MG63 (cell line): ENCODE results near the gene DNAJC5G. TPM values are rescaled to one million over a fixed set of nuclear protein-coding genes. Genes with fewer than 3 reads are reported as not detected.
"Not testable (repeated sequence)": the region's sequence is repeated elsewhere in the genome, so short reads cannot be mapped to it uniquely, and the experiment has no call there.

Experiments
- DNase-seq: peaks from one replicate; pipeline ENCODE4 v3.0.0-alpha.2; 2020
- H3K27me3 ChIP-seq: fragments of 250-450 bp; sonication (Bioruptor Pico); 2 replicates; pipeline ENCODE4 v1.5.1; 2020; ENCODE audit warnings: mild to moderate bottlenecking, moderate library complexity
- H3K36me3 ChIP-seq: fragments of 250-450 bp; sonication (Bioruptor Pico); 2 replicates; pipeline ENCODE4 v1.5.1; 2020; ENCODE audit warnings: mild to moderate bottlenecking, moderate library complexity
- H3K4me3 ChIP-seq: fragments of 250-450 bp; sonication (Bioruptor Pico); 2 replicates; pipeline ENCODE4 v1.5.1; 2020; ENCODE audit warnings: mild to moderate bottlenecking, moderate library complexity
- H3K9me3 ChIP-seq: fragments of 250-450 bp; sonication (Bioruptor Pico); 2 replicates; pipeline ENCODE4 v1.5.1; 2020; ENCODE audit warnings: mild to moderate bottlenecking, moderate library complexity
- total RNA-seq: library from RNA; depleted of rRNA; stranded (reverse); fragments of >200 nt; shearing (Covaris generic); gene quantifications from 2 replicates; pipeline ENCODE4 v1.2.3, GENCODE V29; 2014; ENCODE audit warnings: low replicate concordance

DNAJC5G gene
- total RNA-seq, 1 experiment from 2014 or later = not detected

DNA sequence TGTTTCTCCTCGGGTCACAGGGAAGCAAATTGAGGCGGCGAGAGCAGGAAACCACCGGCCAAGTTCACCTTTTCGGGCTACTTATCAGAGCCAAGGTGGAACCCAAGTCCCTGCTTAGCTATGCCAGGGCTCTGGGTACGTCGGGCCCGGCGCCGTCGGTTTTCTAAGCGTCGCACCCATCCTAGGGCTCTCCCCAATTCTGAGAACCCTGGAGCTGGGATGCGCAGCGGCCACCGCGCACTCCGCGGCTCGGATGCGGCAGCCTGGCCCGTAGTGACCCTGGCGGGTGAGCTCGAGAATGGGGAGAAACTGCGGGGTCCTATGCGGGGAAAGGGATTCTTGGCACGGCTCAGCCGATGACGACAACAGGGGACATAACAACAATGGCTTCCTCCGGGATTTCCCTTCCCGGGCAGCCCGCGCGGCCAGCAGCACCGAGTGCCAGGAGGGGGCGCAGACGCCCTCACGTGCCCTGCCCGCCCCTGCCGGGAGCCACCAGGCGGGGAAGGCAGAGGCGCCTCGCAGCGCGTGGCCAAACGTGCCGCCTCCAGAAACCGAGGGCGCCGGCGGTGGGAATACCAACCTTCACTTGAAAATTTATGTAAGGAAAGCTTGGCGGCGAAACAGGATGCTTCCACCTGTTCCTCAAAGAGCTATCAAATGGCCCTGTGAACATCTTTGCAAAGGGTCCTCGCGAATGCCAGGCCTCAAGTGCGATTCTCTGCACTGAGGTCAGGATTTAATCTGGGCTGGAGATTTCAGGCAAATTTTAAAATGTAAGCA, 10.3 kb upstream of the DNAJC5G start:
- H3K9me3 ChIP-seq = no peaks in the 10 kb centered on the region
- peak overlapping the region; percentile 17; the same call in 1 of the 2 replicates for H3K4me3 ChIP-seq
- DNase-seq = peak; percentile 58
- no peaks in the 10 kb centered on the region for H3K36me3 ChIP-seq
- peaks cover 45% of the 10 kb centered on the region for H3K27me3 ChIP-seq

DNA sequence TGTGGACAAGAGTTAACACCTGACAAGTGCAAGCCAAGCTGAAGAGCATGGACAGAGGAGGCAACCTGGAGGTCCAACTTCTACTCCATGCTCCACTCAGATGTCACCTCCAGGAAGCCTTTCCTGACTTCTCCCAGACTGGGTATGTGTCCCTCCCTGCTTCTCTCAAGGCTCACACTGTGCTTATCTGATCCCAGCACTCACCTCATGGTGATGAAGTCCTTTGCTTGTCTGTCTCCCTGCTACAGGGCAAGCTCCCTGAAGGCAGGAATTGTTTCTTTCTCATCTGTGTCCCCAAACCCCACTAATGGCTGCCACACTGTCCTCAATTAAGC, 9.7 kb upstream of the DNAJC5G start:
- Histone ChIP-seq H3K36me3 (no peaks in the 10 kb centered on the region), H3K4me3 (no peak overlapping the region), H3K9me3 (no peaks in the 10 kb centered on the region), H3K27me3 (peaks cover 45% of the 10 kb centered on the region)
- DNase-seq = no peak

DNA sequence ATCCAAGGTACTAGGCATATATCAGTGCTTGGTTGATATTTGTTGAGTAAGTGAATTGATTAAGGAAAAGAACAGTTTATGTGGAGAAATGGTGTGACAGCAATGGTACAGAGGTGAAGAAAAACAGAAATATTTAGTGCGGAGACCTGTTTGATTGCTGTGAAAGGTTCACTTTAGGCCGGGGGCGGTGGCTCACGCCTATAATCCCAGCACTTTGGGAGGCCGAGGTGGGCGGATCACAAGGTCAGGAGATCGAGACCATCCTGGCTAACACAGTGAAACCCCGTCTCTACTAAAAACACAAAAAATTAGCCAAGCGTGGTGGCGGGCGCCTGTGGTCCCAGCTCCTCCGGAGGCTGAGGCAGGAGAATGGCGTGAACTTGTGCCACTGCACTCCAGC, 6.9 kb upstream of the DNAJC5G start:
- not testable (repeated sequence) for DNase-seq, H3K9me3 ChIP-seq, H3K36me3 ChIP-seq, H3K4me3 ChIP-seq
- H3K27me3 ChIP-seq = peaks cover 24% of the 10 kb centered on the region

DNA sequence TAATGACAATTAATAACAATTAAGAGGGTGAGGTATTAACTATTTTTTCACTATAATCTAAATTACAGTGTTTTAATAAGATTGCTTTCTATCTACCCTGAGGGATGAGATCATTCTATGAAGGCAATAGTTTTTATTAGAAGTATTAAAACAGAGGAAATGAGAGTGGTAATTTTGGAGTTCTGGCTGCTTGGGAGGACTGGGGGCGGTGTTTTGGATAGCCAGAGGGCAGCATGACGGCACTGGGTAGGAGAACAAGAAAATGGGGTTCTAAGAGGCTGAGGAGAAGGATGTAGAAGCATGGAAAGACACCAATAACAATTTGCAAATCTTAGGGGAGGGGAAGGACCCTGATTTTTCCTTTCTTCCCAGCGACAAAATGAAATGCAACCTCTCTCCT, 5.1 kb upstream of the DNAJC5G start:
- H3K4me3 ChIP-seq = no peak overlapping the region
- H3K36me3 ChIP-seq = no peaks in the 10 kb centered on the region
- DNase-seq = no peak
- H3K27me3 ChIP-seq = peaks cover 6% of the 10 kb centered on the region
- H3K9me3 ChIP-seq = no peaks in the 10 kb centered on the region

DNA sequence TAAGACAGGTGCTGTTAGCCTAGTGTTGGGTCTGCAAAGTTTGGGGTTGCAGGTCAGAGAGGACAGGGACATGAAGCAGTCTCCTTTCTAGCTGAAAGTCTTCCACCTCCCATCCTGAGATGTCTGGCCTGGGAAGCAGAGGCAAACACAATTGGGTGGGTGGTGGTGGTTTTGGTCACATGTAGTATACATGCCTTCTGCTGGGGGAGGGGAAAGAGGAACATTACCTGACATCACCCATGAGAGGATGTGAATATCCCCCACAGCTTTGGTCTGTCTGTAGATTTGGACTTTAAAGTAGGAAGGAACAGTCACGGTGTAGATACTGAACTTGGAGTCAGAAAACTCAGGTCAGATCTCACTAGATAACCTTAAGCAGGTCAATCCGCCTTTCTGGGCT, 4.6 kb upstream of the DNAJC5G start:
- Histone ChIP-seq H3K27me3 (peaks cover under 1% of the 10 kb centered on the region; the same call in 1 of the 2 replicates), H3K36me3 (no peaks in the 10 kb centered on the region), H3K4me3 (no peak overlapping the region), H3K9me3 (no peaks in the 10 kb centered on the region)
- DNase-seq = no peak

DNA sequence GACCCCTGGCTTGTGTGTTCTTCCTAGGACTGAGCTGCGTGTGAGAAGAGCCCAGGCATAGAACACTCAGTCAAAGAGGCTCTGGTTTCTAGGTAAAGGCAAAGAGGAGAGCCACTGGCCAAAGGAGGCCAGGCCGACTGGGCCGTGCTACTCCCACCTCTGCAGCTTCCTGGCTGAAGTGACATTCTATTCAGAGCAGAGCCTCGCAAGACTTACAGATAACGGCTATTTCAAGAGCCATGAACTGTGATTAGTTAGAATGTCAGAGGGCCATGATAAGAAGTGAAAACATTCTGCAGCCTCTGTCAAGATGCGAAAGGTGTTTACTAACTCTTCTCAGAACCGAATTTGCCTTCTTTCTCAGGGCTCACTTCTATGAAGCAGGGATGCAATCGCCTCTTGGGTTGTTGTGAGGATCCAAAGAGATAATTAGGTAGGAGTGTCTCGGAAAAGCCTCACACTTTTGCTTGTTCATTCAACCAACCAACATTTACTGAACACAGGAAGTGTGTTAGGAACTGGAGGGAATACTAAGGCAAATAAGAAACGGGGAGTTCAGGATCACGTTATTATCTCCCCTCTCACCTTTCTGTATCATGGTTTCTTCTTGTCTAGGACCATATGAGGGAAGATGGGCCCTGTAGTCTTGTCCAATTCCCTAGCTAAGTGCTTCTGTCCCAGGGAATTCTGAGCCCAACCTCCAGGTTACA, 3.4 kb upstream of the DNAJC5G start:
- Histone ChIP-seq H3K9me3 (no peaks in the 10 kb centered on the region), H3K27me3 (no peaks in the 10 kb centered on the region), H3K36me3 (no peaks in the 10 kb centered on the region), H3K4me3 (no peak overlapping the region)
- no peak for DNase-seq

DNA sequence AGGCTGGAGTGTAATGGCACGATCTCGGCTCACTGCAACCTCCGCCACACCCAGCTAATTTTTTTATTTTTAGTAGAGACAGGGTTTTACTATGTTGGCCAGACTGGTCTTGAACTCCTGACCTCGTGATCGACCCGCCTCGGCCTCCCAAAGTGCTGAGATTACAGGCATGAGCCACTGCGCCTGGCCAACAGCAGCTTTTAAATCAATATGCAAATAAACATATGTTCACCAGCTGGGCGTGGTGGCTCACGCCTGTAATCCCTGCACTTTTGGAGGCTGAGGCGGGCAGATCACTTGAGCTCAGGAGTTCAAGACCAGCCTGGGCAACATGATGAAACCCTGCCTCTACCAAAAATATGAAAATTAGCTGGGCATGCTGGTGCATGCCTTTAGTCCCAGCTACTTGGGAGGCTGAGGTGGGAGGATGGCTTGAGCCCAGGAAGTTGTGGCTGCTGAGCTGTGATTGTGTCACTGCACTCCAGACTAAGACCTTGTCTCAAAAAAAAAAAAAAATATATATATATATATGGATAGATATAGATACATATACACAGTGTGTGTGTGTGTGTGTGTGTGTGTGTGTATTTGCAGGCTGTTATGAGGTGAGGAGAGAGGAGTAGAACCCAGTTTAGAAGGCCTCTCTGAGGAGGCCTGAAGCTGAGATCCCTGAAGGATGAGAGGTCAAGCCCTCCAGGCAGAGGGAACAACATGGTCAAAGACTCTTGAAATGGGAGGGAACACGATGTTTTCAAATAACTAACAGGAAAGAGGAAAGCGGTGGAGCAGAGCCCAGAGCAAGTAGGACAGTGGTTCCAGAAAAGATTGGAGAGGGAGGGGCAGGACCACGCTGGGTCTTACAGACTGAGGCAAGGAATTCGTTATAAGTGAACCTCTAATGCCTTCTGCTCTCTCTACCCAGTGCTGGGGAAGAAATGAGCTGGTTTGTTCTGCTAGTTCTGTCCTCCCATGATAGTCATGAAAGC, 2.4 kb upstream of the DNAJC5G start:
- not testable (repeated sequence) for DNase-seq, H3K9me3 ChIP-seq, H3K36me3 ChIP-seq, H3K4me3 ChIP-seq, H3K27me3 ChIP-seq

DNA sequence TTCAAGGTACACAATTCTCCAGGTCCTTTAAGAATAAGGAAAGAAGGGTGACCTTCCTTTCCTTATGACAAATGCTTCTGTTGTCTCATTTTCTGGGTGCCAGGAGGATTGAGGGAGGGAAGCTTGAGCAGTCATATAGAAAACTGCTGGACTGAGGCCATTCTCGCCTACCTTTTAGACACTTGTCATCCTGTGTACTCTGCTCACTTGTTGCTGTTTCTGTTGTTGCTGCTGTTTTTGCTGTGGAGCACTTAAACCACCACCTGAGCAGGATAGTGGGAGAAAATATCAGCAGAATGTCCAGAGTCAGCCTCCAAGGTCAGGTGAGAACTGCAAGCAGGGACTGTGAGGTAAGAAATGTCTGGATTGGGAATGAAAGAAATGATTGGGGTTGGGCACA, 2.8 kb downstream of the DNAJC5G start:
- H3K27me3 ChIP-seq = no peaks in the 10 kb centered on the region
- no peak for DNase-seq
- no peaks in the 10 kb centered on the region for H3K9me3 ChIP-seq
- H3K36me3 ChIP-seq = no peaks in the 10 kb centered on the region
- no peak overlapping the region for H3K4me3 ChIP-seq

DNA sequence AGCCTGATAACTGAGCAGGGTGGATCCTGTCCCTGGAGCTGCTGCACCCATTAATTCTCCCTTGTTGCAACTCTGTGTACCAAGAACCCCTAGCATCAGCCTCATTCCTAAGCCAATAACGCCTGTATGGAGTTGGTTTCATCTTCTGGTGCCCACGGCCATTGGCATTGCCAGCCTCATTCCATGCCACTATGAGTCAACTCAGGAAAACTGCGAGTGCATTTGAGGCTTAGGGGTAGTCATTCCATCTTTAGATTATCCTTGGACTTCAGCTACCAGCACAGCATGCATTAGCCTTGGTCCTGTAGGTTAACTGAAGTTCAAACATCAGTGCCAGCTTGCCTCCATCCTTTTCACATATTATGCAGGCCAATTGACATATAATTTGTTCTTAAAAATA, 5.6 kb downstream of the DNAJC5G start:
- Histone ChIP-seq H3K9me3 (no peaks in the 10 kb centered on the region), H3K27me3 (no peaks in the 10 kb centered on the region), H3K36me3 (no peaks in the 10 kb centered on the region), H3K4me3 (no peak overlapping the region)
- DNase-seq = peak; percentile 61

DNA sequence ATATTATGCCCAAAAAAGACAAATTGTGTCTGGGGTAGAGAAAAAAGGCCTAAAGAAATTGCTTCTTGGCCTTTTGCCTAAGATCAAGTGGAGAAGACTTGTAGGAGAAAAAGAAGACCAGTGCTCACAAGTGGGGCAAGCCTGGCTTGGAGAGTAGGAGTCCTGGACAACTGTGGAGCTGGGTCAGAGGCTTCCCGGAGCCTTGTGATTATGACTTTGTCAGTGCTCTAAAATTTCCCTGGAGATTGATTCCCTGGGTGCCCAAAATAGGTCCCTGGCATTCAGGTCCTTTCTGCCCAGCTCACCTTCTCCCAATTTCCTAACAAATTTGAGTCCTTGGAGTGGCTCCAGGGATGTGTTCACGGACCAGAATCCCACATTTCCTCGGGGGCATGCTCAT, 6.2 kb downstream of the DNAJC5G start:
- Histone ChIP-seq H3K9me3 (no peaks in the 10 kb centered on the region), H3K4me3 (no peak overlapping the region), H3K36me3 (no peaks in the 10 kb centered on the region), H3K27me3 (no peaks in the 10 kb centered on the region)
- DNase-seq = no peak

DNA sequence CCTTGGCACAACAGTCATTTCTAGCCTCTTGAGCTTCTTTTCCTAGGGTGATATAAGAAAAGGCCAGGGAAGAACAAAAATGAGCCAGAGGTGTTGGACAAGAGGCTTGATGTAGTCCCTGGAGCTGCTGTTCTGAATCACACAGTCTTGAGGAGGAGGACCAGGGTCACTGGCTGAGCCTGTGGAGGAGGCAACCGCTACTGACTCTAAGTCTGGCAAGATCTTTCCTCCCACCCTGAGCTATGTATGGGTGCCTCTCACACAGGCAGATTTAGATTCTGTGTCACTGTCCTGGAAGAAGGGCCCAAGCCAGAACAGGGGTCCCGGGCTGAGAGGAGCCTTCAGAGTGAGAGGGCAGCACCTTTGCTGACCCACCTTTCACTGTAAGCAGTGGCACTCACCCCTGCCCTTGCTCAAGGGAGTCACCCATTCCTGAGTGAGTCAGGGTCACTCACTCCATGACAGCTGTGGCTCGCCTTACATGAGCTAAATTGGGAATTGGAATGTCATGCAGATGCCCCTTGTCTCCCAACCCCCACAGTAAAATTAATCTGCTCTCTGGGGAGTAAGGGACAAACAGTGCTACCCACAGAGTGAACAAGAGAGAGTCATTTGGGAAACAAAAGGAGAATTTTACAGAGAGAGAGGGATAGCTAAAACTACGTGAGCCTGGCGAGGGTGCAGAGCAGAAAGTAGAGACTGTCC, 6.8 kb downstream of the DNAJC5G start, which contains the start of gene TRIM54:
TRIM54 (plus strand) TSS at position 575 of the 705 bp plus-strand sequence. CDS start 303 bp downstream, outside the sequence.
- Histone ChIP-seq H3K9me3 (no peaks in the 10 kb centered on the region), H3K36me3 (no peaks in the 10 kb centered on the region), H3K27me3 (no peaks in the 10 kb centered on the region), H3K4me3 (no peak within 1 kb of the TSS)
- no peak for DNase-seq

DNA sequence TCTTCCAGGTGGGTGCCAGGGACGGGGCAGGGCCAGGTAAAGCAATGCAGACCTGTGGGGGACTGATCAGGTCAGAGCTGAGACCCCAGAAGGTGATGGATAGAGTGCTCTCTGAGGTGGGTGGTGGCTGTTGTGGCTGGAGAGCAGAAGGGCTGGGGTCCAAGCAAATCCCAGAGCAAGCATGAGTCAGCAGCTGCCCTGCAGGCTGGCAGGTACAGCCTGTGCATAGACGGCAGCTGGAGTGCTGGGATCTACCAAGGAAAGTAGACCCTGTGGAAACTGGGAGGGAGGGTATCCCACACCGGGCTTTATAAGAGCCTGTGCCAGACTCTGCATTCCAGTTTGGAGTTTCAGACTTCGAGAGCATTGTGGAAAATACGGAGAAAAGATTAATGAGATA, 7.7 kb downstream of the DNAJC5G start:
- Histone ChIP-seq H3K27me3 (no peaks in the 10 kb centered on the region), H3K4me3 (no peak overlapping the region), H3K9me3 (no peaks in the 10 kb centered on the region), H3K36me3 (no peaks in the 10 kb centered on the region)
- no peak for DNase-seq

DNA sequence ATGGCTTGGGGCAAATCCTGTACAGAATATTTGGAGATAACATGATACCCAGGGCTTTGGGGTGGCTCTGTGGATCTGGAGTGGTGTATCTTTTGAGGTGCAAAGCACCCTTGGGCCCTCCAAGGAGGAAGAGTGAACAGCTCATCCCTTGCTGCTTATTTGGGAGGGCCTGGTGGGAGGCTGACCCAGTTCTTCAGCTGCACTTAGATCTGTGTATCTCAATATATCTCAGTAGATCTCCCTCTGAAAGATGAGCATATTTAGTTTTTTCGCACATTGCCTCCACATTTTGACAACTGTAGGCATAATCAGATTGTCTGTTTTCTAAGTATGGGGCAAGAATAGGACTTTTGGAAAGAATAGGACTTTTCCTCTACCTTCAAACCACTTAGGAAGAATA, 9.8 kb downstream of the DNAJC5G start:
- Histone ChIP-seq H3K36me3 (no peaks in the 10 kb centered on the region), H3K27me3 (no peaks in the 10 kb centered on the region), H3K9me3 (no peaks in the 10 kb centered on the region), H3K4me3 (no peak overlapping the region)
- no peak for DNase-seq

DNA sequence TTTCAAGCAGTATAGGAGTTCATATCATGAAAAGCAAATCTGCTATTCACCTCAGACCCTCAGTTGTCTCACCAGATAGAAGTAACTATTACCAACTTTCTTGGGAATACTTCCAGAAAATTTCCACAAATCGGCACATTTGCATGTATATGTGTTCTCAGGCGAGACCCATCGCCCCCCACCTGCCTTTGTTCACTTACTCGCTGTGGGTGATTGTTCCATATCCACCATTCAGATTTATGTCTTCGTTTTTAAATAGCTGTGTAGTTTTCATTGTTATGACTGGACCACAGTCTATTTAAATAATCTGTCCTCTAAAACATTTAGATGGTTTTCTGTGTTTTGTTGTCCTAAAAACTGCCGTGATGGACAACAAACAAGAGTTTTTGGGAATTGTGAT, 10.2 kb downstream of the DNAJC5G start:
- Histone ChIP-seq H3K36me3 (no peaks in the 10 kb centered on the region), H3K4me3 (no peak overlapping the region), H3K27me3 (no peaks in the 10 kb centered on the region), H3K9me3 (no peaks in the 10 kb centered on the region)
- no peak for DNase-seq

DNA sequence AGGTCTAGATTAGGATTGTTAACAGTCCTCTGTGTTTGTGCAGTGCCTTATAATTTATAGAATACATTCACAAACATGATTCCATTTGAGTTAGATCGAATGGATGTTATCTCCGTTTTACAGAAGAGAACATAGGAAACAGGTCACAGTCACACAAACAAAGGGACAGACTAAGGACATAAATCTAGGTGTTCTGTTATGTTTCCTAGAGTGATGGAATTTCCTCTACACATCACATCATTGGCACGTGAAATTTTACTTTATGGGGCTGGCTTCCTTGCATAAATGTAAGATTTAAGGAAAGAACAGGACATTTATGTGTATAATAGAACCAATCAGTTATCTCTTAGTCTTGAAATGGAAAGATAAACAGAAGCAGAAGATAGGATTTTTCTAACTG, 13.4 kb downstream of the DNAJC5G start:
- Histone ChIP-seq H3K9me3 (no peaks in the 10 kb centered on the region), H3K27me3 (no peaks in the 10 kb centered on the region), H3K4me3 (no peak overlapping the region), H3K36me3 (no peaks in the 10 kb centered on the region)
- DNase-seq = no peak

DNA sequence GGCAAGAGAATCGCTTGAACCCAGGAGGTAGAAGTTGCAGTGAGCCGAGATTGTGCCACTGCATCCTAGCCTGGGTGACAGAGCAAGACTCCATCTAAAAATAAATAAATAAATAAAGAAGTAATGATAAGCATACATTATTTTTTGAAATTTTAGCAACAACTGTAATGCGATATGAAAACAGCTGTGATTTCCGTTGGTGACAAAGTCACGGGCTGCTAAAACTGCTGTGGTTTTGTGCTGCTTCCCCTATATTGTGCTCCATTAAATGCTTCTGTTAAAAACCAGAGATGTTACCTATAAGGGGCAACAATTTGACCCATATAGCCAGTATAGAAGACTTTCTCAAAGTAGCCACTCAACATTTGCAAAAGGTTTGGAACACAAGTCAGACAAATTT, 15.3 kb downstream of the DNAJC5G start:
- Histone ChIP-seq H3K4me3 (no peak overlapping the region), H3K36me3 (no peaks in the 10 kb centered on the region), H3K27me3 (no peaks in the 10 kb centered on the region), H3K9me3 (no peaks in the 10 kb centered on the region)
- no peak for DNase-seq
